AG09309 (cell line): ENCODE data around the gene TMC6.
A peak's percentile ranks its signal among the peaks of the same experiment; 100 is the strongest.

Experiments
- DNase-seq: peaks from one replicate; pipeline ENCODE4 v3.0.0-alpha.2; 2010; ENCODE audit warnings: low read depth
- H3K4me3 ChIP-seq: 2 replicates; pipeline ENCODE4 v1.5.1; 2011; ENCODE audit warnings: mild to moderate bottlenecking, low read depth, low read length, moderate library complexity; ENCODE audit not compliant: control insufficient read depth
- CTCF ChIP-seq: IDR thresholded peaks from 2 replicates; pipeline ENCODE4 v1.5.1; 2011; ENCODE audit warnings: mild to moderate bottlenecking, low read depth, low read length, inconsistent platforms; ENCODE audit not compliant: insufficient read depth, control insufficient read depth; ENCODE audit errors: missing control alignments

Gene TMC6

GRCh38 chr17:78164748-78165607 lies 36.4 kb upstream of the TMC6 start:
- DNase-seq, result no peak
- no peak for TF ChIP-seq CTCF
- H3K4me3 ChIP-seq, result no peak overlapping the region

GRCh38 chr17:78163881-78164747 lies 35.6 kb upstream of the TMC6 start:
- TF ChIP-seq CTCF, result no peak
- DNase-seq, result no peak
- no peak overlapping the region for H3K4me3 ChIP-seq

- DNase-seq, result peak; percentile 53
- H3K4me3 ChIP-seq, result no peak overlapping the region
- TF ChIP-seq CTCF, result no peak
Measured at GRCh38 chr17:78159575-78160158, 31.1 kb upstream of the TMC6 start.

GRCh38 chr17:78154903-78155811 lies 26.6 kb upstream of the TMC6 start:
- TF ChIP-seq CTCF, result no peak
- H3K4me3 ChIP-seq, result no peak overlapping the region
- DNase-seq, result no peak

- TF ChIP-seq CTCF, result no peak
- no peak for DNase-seq
- H3K4me3 ChIP-seq, result no peak overlapping the region
Measured at GRCh38 chr17:78151514-78152008, 23.0 kb upstream of the TMC6 start.
